Bladder microvascular endothelial cell (primary cell): ENCODE results near the gene PEX11B. TPM values are rescaled to one million over a fixed set of nuclear protein-coding genes. Genes with fewer than 3 reads are reported as not detected.

Experiments
- total RNA-seq: library from RNA; depleted of rRNA; stranded (reverse); fragments of >200 nt; gene quantifications from 2 replicates; pipeline ENCODE4 v1.2.3, GENCODE V29; 2014

The PEX11B gene
- total RNA-seq, result 21.2 and 32.6 TPM in 2 replicates

GRCh38 chr1:145918144-145918991 is at the start of gene PEX11B:
Gene PEX11B, minus strand, starts transcription at chr1:145918717. Its CDS starts 29 bp downstream, at chr1:145918688.

GRCh38 chr1:145964328-145965118 is 46.0 kb upstream of the PEX11B start, which contains the start of the genes ANKRD34A and POLR3GL:
Gene ANKRD34A, minus strand, starts transcription at chr1:145964575. Its CDS starts 2,816 bp downstream, at chr1:145961759.
Gene POLR3GL, plus strand, starts transcription at chr1:145964690. Its CDS starts 10,176 bp downstream, at chr1:145974866.

GRCh38 chr1:145957443-145958319 is 39.2 kb upstream of the PEX11B start, which contains the start of gene LIX1L:
Gene LIX1L, minus strand, starts transcription at chr1:145958017. Its CDS starts 90 bp downstream, at chr1:145957927.

GRCh38 chr1:145927063-145927886 is 8.8 kb upstream of the PEX11B start, which contains the start of gene RBM8A:
Gene RBM8A, minus strand, starts transcription at chr1:145927484. Its CDS starts 58 bp downstream, at chr1:145927426.

GRCh38 chr1:145885738-145886287 is 32.7 kb downstream of the PEX11B start, which contains the start of gene ANKRD35:
Gene ANKRD35, minus strand, starts transcription at chr1:145885866. Its CDS starts 108 bp downstream, at chr1:145885758.

Other genes starting within 250 kb of the PEX11B start
- gene PDZK1, start 211.3 kb downstream of the PEX11B start, total RNA-seq, result under 0.01 and 0.31 TPM in 2 replicates
- gene CD160, start 199.2 kb downstream of the PEX11B start, total RNA-seq, result not detected in 2 replicates
- 9.6 and 15.7 TPM in 2 replicates for gene RNF115, start 94.6 kb downstream of the PEX11B start, total RNA-seq
- 20.1 and 26.9 TPM in 2 replicates for gene POLR3C, start 94.5 kb downstream of the PEX11B start, total RNA-seq
- gene NUDT17, start 73.1 kb downstream of the PEX11B start, total RNA-seq, result 2.3 and 2.5 TPM in 2 replicates
- 4.7 and 11.0 TPM in 2 replicates for gene PIAS3, start 59.6 kb downstream of the PEX11B start, total RNA-seq
- 0.06 and 0.16 TPM in 2 replicates for gene ANKRD35, start 32.9 kb downstream of the PEX11B start, total RNA-seq
- gene ITGA10, start 8.7 kb downstream of the PEX11B start, total RNA-seq, result 4.1 and 10.5 TPM in 2 replicates
- gene RBM8A, start 8.8 kb upstream of the PEX11B start, total RNA-seq, result 121 and 188 TPM in 2 replicates
- 13.0 and 22.0 TPM in 2 replicates for gene LIX1L, start 39.3 kb upstream of the PEX11B start, total RNA-seq
- gene ANKRD34A, start 45.9 kb upstream of the PEX11B start, total RNA-seq, result 0.13 and 0.32 TPM in 2 replicates
- gene POLR3GL, start 46.0 kb upstream of the PEX11B start, total RNA-seq, result 11.8 and 14.1 TPM in 2 replicates
- gene TXNIP, start 77.9 kb upstream of the PEX11B start, total RNA-seq, result 84.7 and 158 TPM in 2 replicates
- not detected in 2 replicates for gene HJV, start 103.0 kb upstream of the PEX11B start, total RNA-seq
- under 0.01 and 0.63 TPM in 2 replicates for gene NBPF10, start 226.1 kb upstream of the PEX11B start, total RNA-seq